Measurements from ENCODE around the gene MPC2. TPM values are rescaled to one million over a fixed set of nuclear protein-coding genes. Genes with fewer than 3 reads are reported as not detected.
"Not testable (repeated sequence)": the region's sequence is repeated elsewhere in the genome, so short reads cannot be mapped to it uniquely, and the experiment has no call there.

The MPC2 gene
- total and polyA plus RNA-seq, 2 experiments from 2014 or later = 65.5 to 188 TPM

DNA sequence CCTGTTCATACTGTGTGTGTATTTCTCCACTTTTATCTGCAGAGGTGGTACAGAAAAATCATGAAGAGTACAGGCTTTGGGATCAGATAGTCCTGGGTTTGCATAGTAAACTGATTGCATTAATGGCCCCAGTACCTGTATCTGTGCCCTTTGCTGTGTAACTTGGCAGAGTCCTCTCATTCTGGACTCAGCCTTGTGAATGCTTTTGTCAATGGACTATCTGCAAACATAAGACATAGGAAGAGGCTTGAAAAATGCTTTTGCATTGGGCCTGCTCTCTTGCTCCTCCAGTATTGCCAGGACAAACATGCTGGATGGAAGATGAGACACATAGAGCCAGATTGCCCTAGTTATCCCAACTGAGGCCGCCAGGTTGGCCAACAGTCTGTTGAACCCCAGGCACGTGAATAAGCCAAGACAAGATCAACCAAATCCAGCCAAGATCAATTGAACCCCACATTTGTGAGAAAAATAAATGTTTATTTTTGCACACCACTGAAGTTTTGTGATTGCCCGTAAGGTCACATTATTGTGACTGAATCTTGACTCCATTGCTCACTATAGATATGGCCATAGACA lies 60.2 kb downstream of the MPC2 start:
- H3K4me2 ChIP-seq (ENCODE audit: unreplicated experiment) = no peak overlapping the region
- H3K27ac ChIP-seq = no peak overlapping the region
- H3K36me3 ChIP-seq (ENCODE audit: low read depth) = no peaks in the 10 kb centered on the region
- H3F3A ChIP-seq (ENCODE audit: insufficient read depth) = peaks cover 15% of the 10 kb centered on the region
- no peaks in the 10 kb centered on the region for H3K79me2 ChIP-seq (ENCODE audit: insufficient read depth)
- peaks cover 14% of the 10 kb centered on the region for H3K4me1 ChIP-seq (ENCODE audit: insufficient read depth)
- H3K4me3 ChIP-seq = no peak overlapping the region
- H3K9ac ChIP-seq = no peak overlapping the region
- WGBS, 2 experiments (ENCODE audit: low coverage in 1 of 2, low lambda C conversion rate in 2 of 2, missing lambda C conversion rate in 2 of 2) = 84 to 87% methylated on average over 3 of the region's 3 CpGs
- in situ Hi-C loops (cut with MboI) = no loop called here
- no peaks in the 10 kb centered on the region for H3K9me2 ChIP-seq (ENCODE audit: insufficient read depth)
- DNase-seq = no peak
- no peaks in the 10 kb centered on the region for H3K9me3 ChIP-seq (ENCODE audit: low read depth)
- H3K27me3 ChIP-seq (replicated peaks; ENCODE audit: insufficient read depth) = no peaks in the 10 kb centered on the region
- TF ChIP-seq EZH2 (IDR thresholded peaks at IDR 0.05; ENCODE audit: insufficient read depth, poor library complexity, severe bottlenecking) = no peak
- no peak for TF ChIP-seq EZH2phosphoT487 (IDR thresholded peaks at IDR 0.05; ENCODE audit: insufficient read depth, low read depth)
- H4K20me1 ChIP-seq (ENCODE audit: insufficient read depth) = no peaks in the 10 kb centered on the region
- H2AFZ ChIP-seq = no peak overlapping the region

DNA sequence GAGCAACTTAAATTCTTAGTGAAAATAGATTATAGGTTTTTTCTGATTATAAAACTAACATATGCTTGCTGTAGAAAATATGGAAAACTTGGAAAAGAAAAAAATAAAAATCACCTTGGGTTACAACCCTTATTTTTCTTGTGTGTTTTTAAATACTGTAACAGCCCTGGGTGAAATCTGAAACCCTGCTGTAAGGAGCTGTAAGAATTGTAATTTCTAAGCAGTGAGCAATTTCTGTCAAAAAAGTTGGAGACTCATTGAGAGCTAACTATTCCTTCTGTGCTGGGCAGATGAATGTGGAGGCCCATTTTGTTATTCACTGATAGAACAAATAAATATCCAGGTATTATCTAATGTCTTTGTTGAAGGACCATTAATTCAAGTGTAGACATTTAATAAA lies 65.5 kb downstream of the MPC2 start:
- peak overlapping the region; percentile 16; the same call in 1 of the 2 replicates for H3K27ac ChIP-seq
- no peaks in the 10 kb centered on the region for H3K27me3 ChIP-seq (replicated peaks; ENCODE audit: insufficient read depth)
- no peak overlapping the region for H3K9ac ChIP-seq
- H2AFZ ChIP-seq = peak overlapping the region; percentile 33; the same call in 1 of the 2 replicates
- H3K4me1 ChIP-seq (ENCODE audit: insufficient read depth) = peaks cover 11% of the 10 kb centered on the region
- H3K79me2 ChIP-seq (ENCODE audit: insufficient read depth) = no peaks in the 10 kb centered on the region
- H3F3A ChIP-seq (ENCODE audit: insufficient read depth) = peaks cover 11% of the 10 kb centered on the region
- no peaks in the 10 kb centered on the region for H3K9me3 ChIP-seq (ENCODE audit: low read depth)
- H4K20me1 ChIP-seq (ENCODE audit: insufficient read depth) = no peaks in the 10 kb centered on the region
- TF ChIP-seq EZH2phosphoT487 (IDR thresholded peaks at IDR 0.05; ENCODE audit: insufficient read depth, low read depth) (no peak), EZH2 (IDR thresholded peaks at IDR 0.05; ENCODE audit: insufficient read depth, poor library complexity, severe bottlenecking) (no peak)
- H3K36me3 ChIP-seq (ENCODE audit: low read depth) = no peaks in the 10 kb centered on the region
- DNase-seq = peak; percentile 41
- no peaks in the 10 kb centered on the region for H3K9me2 ChIP-seq (ENCODE audit: insufficient read depth)
- H3K4me2 ChIP-seq (ENCODE audit: unreplicated experiment) = no peak overlapping the region
- in situ Hi-C loops (cut with MboI) = no loop called here
- no peak overlapping the region for H3K4me3 ChIP-seq

DNA sequence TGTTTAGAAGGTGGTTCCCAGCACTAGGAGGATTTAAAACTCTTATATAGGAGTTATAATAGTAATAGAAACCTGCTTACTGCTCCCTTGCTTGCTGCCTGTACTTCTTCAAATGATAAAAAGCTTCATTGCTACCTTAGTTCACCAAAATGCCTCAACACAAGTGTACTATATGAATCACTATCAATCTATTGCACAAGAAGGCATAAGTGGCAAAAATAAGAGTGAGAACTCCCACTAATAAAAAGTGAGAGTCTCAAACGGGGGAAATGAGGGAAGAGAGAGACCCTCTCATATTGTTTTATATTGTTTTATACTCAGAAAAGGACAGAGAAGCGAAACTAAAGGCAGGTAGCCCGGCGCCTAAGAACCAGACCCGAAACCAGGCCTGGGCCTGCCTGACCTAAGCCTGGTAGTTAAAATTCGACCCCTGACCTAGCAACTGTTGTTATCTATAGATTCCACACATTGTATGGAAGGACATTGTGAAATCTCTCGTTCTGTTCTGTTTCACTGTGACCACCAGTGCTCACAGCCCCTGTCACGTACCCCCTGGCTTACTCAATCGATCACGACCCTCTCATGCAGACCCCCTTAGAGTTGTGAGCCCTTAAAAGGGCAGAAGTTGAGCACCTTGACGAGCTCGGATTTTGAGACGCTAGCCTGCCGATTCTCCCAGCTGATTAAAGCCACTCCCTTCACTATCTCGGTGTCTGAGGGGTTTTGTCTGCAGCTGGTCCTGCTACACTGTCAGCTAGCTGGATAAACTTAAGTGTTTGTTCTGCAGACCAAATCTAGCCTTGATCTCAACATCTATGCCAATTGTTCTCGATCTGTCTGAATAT lies 67.5 kb downstream of the MPC2 start:
- Histone ChIP-seq H3F3A (ENCODE audit: insufficient read depth) (peaks cover 11% of the 10 kb centered on the region), H3K4me1 (ENCODE audit: insufficient read depth) (peaks cover 11% of the 10 kb centered on the region), H2AFZ (peak overlapping the region; percentile 51)
- H4K20me1 ChIP-seq (ENCODE audit: insufficient read depth); H3K9me2 ChIP-seq (ENCODE audit: insufficient read depth); H3K27me3 ChIP-seq (replicated peaks; ENCODE audit: insufficient read depth); H3K4me3 ChIP-seq; H3K27ac ChIP-seq; in situ Hi-C loops (cut with MboI); H3K9ac ChIP-seq; H3K79me2 ChIP-seq (ENCODE audit: insufficient read depth); H3K36me3 ChIP-seq (ENCODE audit: low read depth); H3K9me3 ChIP-seq (ENCODE audit: low read depth); H3K4me2 ChIP-seq (ENCODE audit: unreplicated experiment); DNase-seq: not testable (repeated sequence)
- WGBS, 2 experiments (ENCODE audit: low coverage in 1 of 2, low lambda C conversion rate in 2 of 2, missing lambda C conversion rate in 2 of 2) = 58% methylated on average over 16 of the region's 16 CpGs

DNA sequence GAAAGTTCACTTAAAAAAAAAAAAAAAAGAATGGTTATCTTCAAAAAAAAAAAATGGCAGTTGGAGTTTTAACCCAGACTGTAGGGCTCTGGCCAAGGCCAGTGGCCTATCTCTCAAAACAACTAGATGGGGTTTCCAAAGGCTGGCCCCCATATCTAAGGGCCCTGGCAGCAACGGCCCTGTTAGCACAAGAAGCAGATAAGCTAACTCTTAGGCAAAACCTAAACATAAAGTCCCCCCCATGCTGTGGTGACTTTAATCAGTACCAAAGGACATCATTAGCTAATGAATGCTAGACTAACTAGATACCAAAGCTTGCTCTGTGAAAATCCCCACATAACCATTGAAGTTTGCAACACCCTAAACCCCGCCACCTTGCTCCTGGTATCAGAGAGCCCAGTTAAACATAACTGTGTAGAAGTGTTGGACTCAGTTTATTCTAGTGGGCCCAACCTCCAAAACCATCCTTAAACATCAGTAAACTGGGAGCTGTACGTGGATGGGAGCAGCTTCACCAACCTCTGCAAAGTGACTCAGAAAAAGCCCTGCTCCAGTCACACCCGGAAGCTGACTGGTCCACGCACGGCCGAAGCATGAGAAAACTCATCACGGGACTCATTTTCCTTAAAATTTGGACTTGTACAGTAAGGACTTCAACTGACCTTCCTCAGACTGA lies 70.0 kb downstream of the MPC2 start:
- peaks cover 20% of the 10 kb centered on the region for H3K4me1 ChIP-seq (ENCODE audit: insufficient read depth)
- H3K27ac ChIP-seq; H3K27me3 ChIP-seq (replicated peaks; ENCODE audit: insufficient read depth); H3K9ac ChIP-seq; H2AFZ ChIP-seq; H3K79me2 ChIP-seq (ENCODE audit: insufficient read depth); H3K4me2 ChIP-seq (ENCODE audit: unreplicated experiment); H3K36me3 ChIP-seq (ENCODE audit: low read depth); H3K4me3 ChIP-seq; in situ Hi-C loops (cut with MboI); H4K20me1 ChIP-seq (ENCODE audit: insufficient read depth); H3K9me2 ChIP-seq (ENCODE audit: insufficient read depth); DNase-seq; H3K9me3 ChIP-seq (ENCODE audit: low read depth): not testable (repeated sequence)
- peaks cover 11% of the 10 kb centered on the region for H3F3A ChIP-seq (ENCODE audit: insufficient read depth)
- 77 to 78% methylated on average over 8 of the region's 8 CpGs for WGBS, 2 experiments (ENCODE audit: low coverage in 1 of 2, low lambda C conversion rate in 2 of 2, missing lambda C conversion rate in 2 of 2)

Other genes with a start within 250 kb of the MPC2 start
- 144 and 189 TPM in 2 replicates for gene MPZL1, start 215.1 kb downstream of the MPC2 start, total RNA-seq (2014; rRNA removed; shearing (Covaris generic))
- 284 and 289 TPM in 2 replicates for gene MPZL1, start 215.1 kb downstream of the MPC2 start, polyA plus RNA-seq (2016; fragmentation: Nextera tagmentation; extraction: Ambion mirVana)
- gene ADCY10, start 22.9 kb downstream of the MPC2 start, total RNA-seq (2014; rRNA removed; shearing (Covaris generic)) = 0.11 TPM in 1 of 2 replicates, not detected in the other
- 0.11 TPM in 1 of 2 replicates, not detected in the other for gene ADCY10, start 22.9 kb downstream of the MPC2 start, polyA plus RNA-seq (2016; fragmentation: Nextera tagmentation; extraction: Ambion mirVana)
- 56.0 and 63.4 TPM in 2 replicates for gene DCAF6, start 389 bp downstream of the MPC2 start, total RNA-seq (2014; rRNA removed; shearing (Covaris generic))
- 94.1 and 99.6 TPM in 2 replicates for gene DCAF6, start 389 bp downstream of the MPC2 start, polyA plus RNA-seq (2016; fragmentation: Nextera tagmentation; extraction: Ambion mirVana)
- gene GPR161, start 199.9 kb upstream of the MPC2 start, total RNA-seq (2014; rRNA removed; shearing (Covaris generic)) = 9.0 and 14.2 TPM in 2 replicates
- 11.0 and 11.8 TPM in 2 replicates for gene GPR161, start 199.9 kb upstream of the MPC2 start, polyA plus RNA-seq (2016; fragmentation: Nextera tagmentation; extraction: Ambion mirVana)
- 32.9 and 36.6 TPM in 2 replicates for gene TIPRL, start 241.9 kb upstream of the MPC2 start, total RNA-seq (2014; rRNA removed; shearing (Covaris generic))
- gene TIPRL, start 241.9 kb upstream of the MPC2 start, polyA plus RNA-seq (2016; fragmentation: Nextera tagmentation; extraction: Ambion mirVana) = 62.9 and 67.2 TPM in 2 replicates

Measured in GM23248 (cell line).